HK-2 (cell line): Measurements from ENCODE around the gene CMSS1.

Experiments used
- DNase-seq: peaks from one replicate; pipeline ENCODE4 v3.0.0-alpha.2; 2018; ENCODE audit not compliant: unreplicated experiment

CMSS1 gene

DNA sequence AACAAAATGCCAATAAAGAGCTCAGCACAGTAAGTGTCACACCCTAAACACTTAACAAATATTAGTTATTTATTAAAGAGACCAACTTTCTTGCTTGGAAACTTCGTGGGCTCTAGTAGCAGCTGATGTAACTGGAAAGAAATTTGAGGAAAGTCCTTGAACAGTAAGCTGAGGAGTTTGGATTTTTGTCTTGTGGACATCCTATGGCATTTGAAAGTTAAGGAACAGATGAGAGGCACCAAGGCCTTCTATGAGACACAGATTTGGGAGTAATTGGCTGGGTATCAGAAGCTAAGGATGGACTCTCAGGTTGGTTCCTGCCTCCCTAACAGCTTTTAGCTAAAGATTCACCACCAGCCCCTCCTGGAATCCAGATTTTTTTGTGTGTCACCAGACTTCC is 356.3 kb downstream of the CMSS1 start:
- peak; percentile 27 for DNase-seq

GRCh38 chr3:100175637-100176280 is 358.1 kb downstream of the CMSS1 start:
- DNase-seq = no peak

DNA sequence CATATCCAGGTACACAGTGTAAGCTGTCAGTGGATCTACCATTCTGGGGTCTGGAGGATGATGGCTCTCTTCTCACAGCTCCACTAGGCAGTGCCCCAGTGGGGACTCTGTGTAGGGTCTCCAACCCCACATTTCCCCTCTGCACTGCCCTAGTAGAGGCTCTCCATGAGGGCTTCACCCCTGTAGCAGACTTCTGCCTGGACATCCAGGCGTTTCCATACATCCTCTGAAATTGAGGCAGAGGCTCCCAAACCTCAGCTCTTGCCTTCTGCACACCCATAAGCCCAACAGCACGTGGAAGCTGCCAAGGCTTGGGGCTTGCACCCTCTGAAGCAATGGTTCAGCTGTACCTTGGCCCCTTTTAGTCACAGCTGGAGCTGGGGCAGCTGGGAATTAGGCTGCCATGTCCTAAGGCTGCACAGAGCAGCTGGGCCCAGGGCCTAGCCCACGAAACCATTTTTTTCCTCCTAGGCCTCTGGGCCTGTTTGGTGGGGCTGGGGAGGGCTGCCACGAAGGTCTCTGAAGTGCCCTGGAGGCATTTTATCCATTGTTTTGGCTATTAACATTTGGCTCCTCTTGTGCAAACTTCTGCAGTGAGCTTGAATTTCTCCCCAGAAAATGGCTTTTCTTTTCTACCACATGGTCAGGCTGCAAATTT is 362.2 kb downstream of the CMSS1 start:
- no peak for DNase-seq

- no peak for DNase-seq
These were observed 366.0 kb downstream of the CMSS1 start for GRCh38 chr3:100183608-100184125.

DNA sequence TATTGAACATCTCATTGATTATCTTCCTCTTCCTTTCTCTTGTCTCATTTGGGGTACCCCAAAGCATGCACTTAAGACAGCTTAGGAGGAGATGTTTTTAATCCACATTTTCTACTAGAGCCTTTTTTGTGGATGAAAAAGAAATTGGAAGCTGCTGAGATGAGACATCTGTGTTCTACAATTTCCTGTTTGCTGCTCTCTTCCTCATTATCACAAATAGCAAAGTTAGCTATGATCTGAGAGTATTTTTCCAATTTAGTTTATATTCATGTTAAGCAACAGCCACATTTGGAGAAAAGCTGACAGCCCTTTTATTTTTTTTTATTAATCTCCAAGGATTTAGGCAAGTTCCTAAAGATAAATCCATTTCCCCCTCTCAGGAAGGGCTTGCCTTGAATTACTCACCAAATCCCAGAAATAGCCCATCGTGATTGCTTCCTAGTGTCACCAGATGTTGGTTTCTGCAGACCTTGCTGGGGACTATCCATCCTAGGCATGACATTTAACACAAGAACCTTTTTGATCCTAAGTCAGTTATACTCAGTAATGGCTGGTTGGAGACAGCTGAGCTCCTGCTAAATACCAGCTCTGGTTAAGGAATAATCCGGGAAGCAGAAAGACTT is 367.4 kb downstream of the CMSS1 start:
- DNase-seq = no peak

DNA sequence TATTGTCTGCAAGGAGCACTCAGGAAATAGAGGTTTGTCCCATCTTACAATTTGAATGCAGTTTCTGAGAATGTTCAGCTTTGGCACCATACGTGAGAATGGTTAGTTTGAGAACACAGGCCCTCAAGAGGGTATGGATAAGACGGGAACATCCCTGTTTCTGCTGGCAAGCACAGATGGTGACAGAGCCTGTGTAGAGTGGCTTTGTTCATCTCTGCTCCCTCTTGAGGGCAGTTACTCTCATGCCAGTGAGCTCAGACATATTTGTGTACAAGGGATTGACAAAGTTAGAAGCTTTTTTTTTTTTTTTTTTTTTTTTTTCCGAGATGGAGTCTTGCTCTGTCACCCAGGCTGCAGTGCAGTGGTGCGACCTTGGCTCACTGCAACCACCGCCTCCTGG is 368.2 kb downstream of the CMSS1 start:
- DNase-seq = no peak

GRCh38 chr3:100189444-100189964 is 371.8 kb downstream of the CMSS1 start:
- no peak for DNase-seq

- DNase-seq = no peak
These were observed 377.7 kb downstream of the CMSS1 start for GRCh38 chr3:100195375-100195774.

DNA sequence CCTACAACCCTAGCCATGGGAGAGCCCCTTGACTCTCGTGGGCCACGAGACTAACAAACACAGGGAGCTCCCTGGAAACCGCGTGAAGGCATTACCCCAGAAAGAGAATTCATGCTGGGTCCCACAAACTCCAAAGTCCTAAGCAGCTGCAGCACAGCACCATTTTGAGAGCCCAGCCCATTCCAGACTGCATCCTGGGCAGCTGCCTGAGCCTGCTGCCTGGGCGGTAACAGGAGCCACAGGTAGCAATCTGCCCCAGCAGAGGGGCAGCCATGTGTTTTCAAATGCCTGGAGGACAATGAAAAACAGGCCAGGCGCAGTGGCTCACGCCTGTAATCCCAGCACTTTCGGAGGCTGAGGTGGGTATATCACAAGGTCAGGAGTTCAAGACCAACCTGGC is 380.2 kb downstream of the CMSS1 start:
- no peak for DNase-seq

DNA sequence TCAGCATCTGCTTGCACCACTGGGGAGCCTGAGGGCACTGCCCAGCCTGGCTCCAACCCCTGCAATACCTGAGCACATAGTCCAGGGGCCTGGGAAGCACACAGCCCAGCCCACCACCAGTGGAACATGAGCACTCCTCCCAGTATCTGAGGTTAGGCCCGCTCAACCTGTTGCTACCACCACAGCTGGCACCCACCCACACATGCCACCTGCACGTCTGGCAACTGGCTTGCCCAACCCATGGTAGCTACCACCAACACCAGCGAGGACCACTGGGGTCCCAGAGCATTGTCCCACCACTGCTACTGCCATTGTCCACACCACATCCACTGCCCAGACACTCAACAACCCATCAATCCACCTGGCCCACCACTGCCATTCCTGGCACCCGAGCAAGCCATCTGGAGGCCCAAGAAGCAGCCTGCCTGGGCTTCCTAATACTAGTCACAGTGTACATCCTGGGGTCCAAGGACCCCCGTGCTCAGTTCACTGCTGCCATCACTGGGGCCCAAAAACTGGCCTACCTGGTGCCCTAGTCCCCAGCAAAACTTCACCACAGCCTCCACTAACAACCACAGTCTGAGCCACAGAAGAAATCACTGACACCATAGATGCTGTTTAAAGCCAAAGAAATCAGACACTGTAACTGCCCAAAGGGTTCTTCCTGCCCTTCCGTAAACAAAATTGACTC is 381.1 kb downstream of the CMSS1 start:
- DNase-seq = no peak

- no peak for DNase-seq
These were observed 387.5 kb downstream of the CMSS1 start for GRCh38 chr3:100205171-100205570.

DNA sequence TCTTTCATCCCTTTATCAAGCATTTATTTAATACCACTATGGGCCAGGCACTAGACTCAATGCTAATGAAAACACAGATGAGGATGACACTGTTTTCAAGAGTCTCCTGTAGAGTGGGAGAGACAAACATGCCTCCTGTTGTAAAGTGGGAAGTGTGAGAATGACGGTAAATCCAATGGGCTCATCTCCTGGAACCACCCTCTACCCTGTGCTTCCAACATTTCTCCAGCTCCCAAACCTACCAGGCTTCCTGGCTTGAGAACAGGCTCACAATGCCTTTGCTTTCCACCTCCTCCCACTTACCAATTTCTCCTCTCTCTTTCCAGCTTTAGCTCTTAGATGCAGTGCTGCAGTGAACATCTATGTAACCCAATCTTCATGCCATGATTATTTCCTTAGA is 389.0 kb downstream of the CMSS1 start:
- no peak for DNase-seq

DNA sequence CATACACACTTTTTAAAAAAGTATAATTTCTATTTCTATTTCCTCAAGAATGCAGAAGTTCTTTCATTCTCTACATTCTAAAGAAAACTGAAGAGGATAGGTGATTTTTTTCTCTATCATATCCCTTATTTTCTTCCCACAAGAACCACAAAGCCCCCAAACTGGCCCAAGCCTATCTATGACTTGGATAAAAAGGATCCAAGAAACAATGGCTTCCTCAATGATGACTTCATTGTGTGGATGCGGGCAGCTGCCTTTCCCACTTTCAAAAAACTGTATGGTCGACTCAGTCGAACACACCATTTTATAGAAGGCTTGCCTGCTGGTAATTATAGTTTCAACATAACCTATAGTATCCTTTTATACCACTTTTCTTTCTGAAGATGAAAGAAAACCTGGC is 390.2 kb downstream of the CMSS1 start:
- no peak for DNase-seq

DNA sequence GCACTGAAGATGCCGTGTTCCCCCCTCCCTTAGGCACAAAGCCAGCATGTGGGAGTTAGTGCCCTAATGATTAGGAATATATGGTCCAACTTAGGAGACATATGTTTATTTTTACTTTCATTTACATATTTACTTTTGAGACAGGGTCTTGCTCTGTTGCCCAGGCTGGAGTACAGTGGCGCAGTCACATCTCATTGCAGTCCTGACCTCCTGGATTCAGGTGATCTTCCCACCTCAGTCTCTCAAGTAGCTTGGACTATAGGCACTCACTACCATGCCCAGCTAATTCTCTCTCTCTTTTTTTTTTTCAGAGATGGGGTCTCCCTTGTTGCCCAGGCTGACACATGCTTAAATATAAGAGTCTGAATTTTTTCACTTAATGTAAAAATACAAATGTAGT is 391.5 kb downstream of the CMSS1 start:
- DNase-seq = no peak

GRCh38 chr3:100209948-100210771 is 392.5 kb downstream of the CMSS1 start:
- no peak for DNase-seq

- no peak for DNase-seq
These were observed 393.1 kb downstream of the CMSS1 start for GRCh38 chr3:100210772-100211135.

DNA sequence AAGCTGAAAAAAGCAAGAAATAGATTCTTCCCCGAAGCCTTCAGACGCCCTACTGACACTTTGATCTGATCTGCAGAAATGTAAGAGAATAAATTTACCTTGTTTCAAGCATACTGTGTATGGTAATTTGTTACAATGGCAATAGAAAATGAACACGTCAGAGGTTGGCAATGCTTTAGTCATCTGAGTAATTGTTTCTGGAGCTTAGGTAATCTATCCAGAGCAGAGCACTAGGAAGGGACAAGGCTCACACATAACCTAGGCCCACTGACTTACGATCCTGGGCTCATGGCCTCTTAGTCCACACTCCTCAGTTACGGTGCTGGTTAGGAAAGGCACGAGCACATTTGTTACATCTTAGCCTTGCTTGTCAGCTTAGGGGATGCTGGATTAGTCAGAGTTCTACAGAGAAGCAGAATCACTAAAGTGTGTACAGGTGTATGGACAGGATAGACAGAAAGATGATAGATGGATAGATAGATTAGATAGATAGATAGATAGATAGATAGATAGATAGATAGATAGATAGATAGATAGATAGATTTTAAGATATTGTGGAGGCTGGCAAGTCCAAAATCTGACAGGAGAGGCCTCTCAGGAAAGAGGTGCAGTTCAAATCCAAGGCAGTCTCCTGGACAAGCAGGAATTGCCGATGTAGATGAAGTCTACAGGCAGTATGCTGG is 396.4 kb downstream of the CMSS1 start:
- no peak for DNase-seq

- no peak for DNase-seq
These were observed 396.9 kb downstream of the CMSS1 start for GRCh38 chr3:100214574-100214964.

GRCh38 chr3:100216713-100217112 is 399.1 kb downstream of the CMSS1 start:
- no peak for DNase-seq

DNA sequence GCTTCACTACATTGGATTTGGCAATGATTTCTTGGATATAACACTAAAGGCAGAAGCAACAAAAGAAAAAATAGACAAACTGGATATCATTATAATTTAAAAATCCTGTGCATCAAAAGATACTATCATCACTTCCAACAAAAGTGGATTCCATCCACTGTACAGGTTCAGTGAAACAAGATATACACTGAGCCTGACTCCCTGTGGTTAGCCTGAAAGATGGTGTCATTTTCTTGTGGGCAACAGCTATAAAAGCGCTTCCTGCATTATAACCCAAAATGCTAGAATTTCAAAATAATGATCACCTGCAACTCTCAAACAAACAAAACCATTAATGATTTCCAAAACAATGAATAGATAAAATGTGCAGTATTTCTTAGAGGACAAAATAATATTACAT is 403.5 kb downstream of the CMSS1 start:
- no peak for DNase-seq

GRCh38 chr3:100225193-100225592 is 407.5 kb downstream of the CMSS1 start:
- no peak for DNase-seq
